Muscle of leg (tissue), 11 donors: Measurements from ENCODE around the gene SPATA21. TPM values are rescaled to one million over a fixed set of nuclear protein-coding genes. Genes with fewer than 3 reads are reported as not detected.

ENCODE experiments used
- DNase-seq: peaks from one replicate; pipeline ENCODE4 v3.0.0; 2013
- H3K27ac ChIP-seq: one replicate; pipeline ENCODE4 v1.5.1; 2013; ENCODE audit warnings: mild to moderate bottlenecking, low read length, control low read depth
- H3K27me3 ChIP-seq: one replicate; pipeline ENCODE4 v1.6.1; 2013; ENCODE audit warnings: low read length; ENCODE audit not compliant: control insufficient read depth, insufficient read depth
- H3K36me3 ChIP-seq: one replicate; pipeline ENCODE4 v1.6.1; 2013; ENCODE audit warnings: low read length; ENCODE audit not compliant: control insufficient read depth, insufficient read depth
- H3K4me1 ChIP-seq: one replicate; pipeline ENCODE4 v1.6.1; 2013; ENCODE audit warnings: low read length; ENCODE audit not compliant: control insufficient read depth, insufficient read depth
- H3K4me3 ChIP-seq: one replicate; pipeline ENCODE4 v1.5.1; 2013; ENCODE audit warnings: low read length, control low read depth
- H3K9me3 ChIP-seq: replicated peaks from 2 replicates; pipeline ENCODE4 v1.6.1; 2013; ENCODE audit warnings: low read depth, low read length; ENCODE audit not compliant: control insufficient read depth
- WGBS: methylation state at CpG from one replicate; pipeline ENCODE4 v1.1.5; 2013; ENCODE audit warnings: missing lambda C conversion rate; ENCODE audit not compliant: insufficient coverage; 5-methylcytosine and 5-hydroxymethylcytosine counted together
- polyA plus RNA-seq, 8 donors: library from polyadenylated mRNA; unstranded; fragments of 120-200 nt; gene quantifications; one replicate each; pipeline versions ENCODE4 v1.2.1 to v1.2.3, GENCODE V29; 2013; ENCODE audit warnings: inconsistent platforms in 1 of 8, low replicate concordance in 1 of 8; ENCODE audit not compliant: insufficient read length in 8 of 8, insufficient read depth in 1 of 8
- total RNA-seq: library from RNA; stranded (reverse); fragments of 120-200 nt; gene quantifications from one replicate; pipeline ENCODE4 v1.2.4, GENCODE V29; 2013

SPATA21 gene
- total and polyA plus RNA-seq, 9 donors, result 0.04 to 0.24 (median 0.13) TPM; not detected in 2

GRCh38 chr1:16385659-16386453 lies 51.4 kb downstream of the SPATA21 start:
- Histone ChIP-seq H3K36me3 (no peaks in the 10 kb centered on the region), H3K27me3 (no peaks in the 10 kb centered on the region), H3K4me3 (no peak overlapping the region), H3K27ac (peak overlapping the region; percentile 69), H3K4me1 (peaks cover 40% of the 10 kb centered on the region), H3K9me3 (no peaks in the 10 kb centered on the region)
- 81% methylated on average over 5 of the region's 9 CpGs for WGBS
- no peak for DNase-seq

GRCh38 chr1:16383888-16384287 lies 53.3 kb downstream of the SPATA21 start:
- Histone ChIP-seq H3K36me3 (no peaks in the 10 kb centered on the region), H3K27ac (no peak overlapping the region), H3K9me3 (no peaks in the 10 kb centered on the region), H3K4me3 (no peak overlapping the region), H3K27me3 (no peaks in the 10 kb centered on the region), H3K4me1 (peaks cover 38% of the 10 kb centered on the region)
- DNase-seq, result no peak
- WGBS, result no CpG with 5 or more reads among the region's 5 CpGs

- 83% methylated on average over 1 of the region's 4 CpGs for WGBS
These were observed 56.4 kb downstream of the SPATA21 start for GRCh38 chr1:16380868-16381267.

GRCh38 chr1:16378443-16378842 lies 58.8 kb downstream of the SPATA21 start:
- Histone ChIP-seq H3K9me3 (no peaks in the 10 kb centered on the region), H3K36me3 (peaks cover 7% of the 10 kb centered on the region), H3K27ac (no peak overlapping the region), H3K4me3 (no peak overlapping the region), H3K27me3 (no peaks in the 10 kb centered on the region), H3K4me1 (peaks cover 23% of the 10 kb centered on the region)
- DNase-seq, result no peak
- 66% methylated on average over 4 of the region's 7 CpGs for WGBS

More at GRCh38 chr1:16380868-16381267, 56.4 kb downstream of the SPATA21 start:
- Histone ChIP-seq H3K36me3 (peaks cover 2% of the 10 kb centered on the region), H3K4me3 (no peak overlapping the region), H3K4me1 (peaks cover 28% of the 10 kb centered on the region), H3K9me3 (no peaks in the 10 kb centered on the region), H3K27ac (no peak overlapping the region), H3K27me3 (no peaks in the 10 kb centered on the region)
- no peak for DNase-seq

GRCh38 chr1:16376971-16377370 lies 60.3 kb downstream of the SPATA21 start:
- Histone ChIP-seq H3K4me3 (no peak overlapping the region), H3K4me1 (peaks cover 28% of the 10 kb centered on the region), H3K27ac (no peak overlapping the region), H3K36me3 (peaks cover 13% of the 10 kb centered on the region), H3K27me3 (no peaks in the 10 kb centered on the region), H3K9me3 (no peaks in the 10 kb centered on the region)
- WGBS, result 86% methylated on average over 1 of the region's 4 CpGs
- no peak for DNase-seq

GRCh38 chr1:16375521-16376340 lies 61.5 kb downstream of the SPATA21 start:
- Histone ChIP-seq H3K36me3 (peaks cover 16% of the 10 kb centered on the region), H3K27ac (peak overlapping the region; percentile 62), H3K27me3 (no peaks in the 10 kb centered on the region), H3K4me3 (no peak overlapping the region), H3K4me1 (peaks cover 30% of the 10 kb centered on the region), H3K9me3 (no peaks in the 10 kb centered on the region)
- DNase-seq, result no peak
- WGBS, result 78% methylated on average over 11 of the region's 15 CpGs

- 80% methylated on average over 1 of the region's 3 CpGs for WGBS
- no peaks in the 10 kb centered on the region for H3K27me3 ChIP-seq
- no peak overlapping the region for H3K27ac ChIP-seq
- no peak overlapping the region for H3K4me3 ChIP-seq
- H3K9me3 ChIP-seq, result no peaks in the 10 kb centered on the region
- DNase-seq, result no peak
- H3K4me1 ChIP-seq, result peaks cover 33% of the 10 kb centered on the region
- H3K36me3 ChIP-seq, result peaks cover 16% of the 10 kb centered on the region
These were observed 63.0 kb downstream of the SPATA21 start for GRCh38 chr1:16374266-16374665.

GRCh38 chr1:16372535-16373285 lies 64.5 kb downstream of the SPATA21 start:
- Histone ChIP-seq H3K27ac (no peak overlapping the region), H3K27me3 (no peaks in the 10 kb centered on the region), H3K9me3 (no peaks in the 10 kb centered on the region), H3K4me1 (peaks cover 39% of the 10 kb centered on the region), H3K36me3 (peaks cover 16% of the 10 kb centered on the region), H3K4me3 (no peak overlapping the region)
- DNase-seq, result peak; percentile 62
- WGBS, result 61% methylated on average over 3 of the region's 3 CpGs

GRCh38 chr1:16371725-16372124 lies 65.5 kb downstream of the SPATA21 start:
- peaks cover 33% of the 10 kb centered on the region for H3K4me1 ChIP-seq
- H3K27ac ChIP-seq, result no peak overlapping the region
- H3K9me3 ChIP-seq, result no peaks in the 10 kb centered on the region
- no peak for DNase-seq
- 89% methylated on average over 4 of the region's 5 CpGs for WGBS
- H3K4me3 ChIP-seq, result no peak overlapping the region
- H3K36me3 ChIP-seq, result peaks cover 16% of the 10 kb centered on the region
- H3K27me3 ChIP-seq, result no peaks in the 10 kb centered on the region

GRCh38 chr1:16369821-16370220 lies 67.4 kb downstream of the SPATA21 start:
- no peaks in the 10 kb centered on the region for H3K9me3 ChIP-seq
- no peak overlapping the region for H3K4me3 ChIP-seq
- peaks cover 13% of the 10 kb centered on the region for H3K36me3 ChIP-seq
- no peaks in the 10 kb centered on the region for H3K27me3 ChIP-seq
- 80% methylated on average over 2 of the region's 4 CpGs for WGBS
- H3K27ac ChIP-seq, result no peak overlapping the region
- peaks cover 22% of the 10 kb centered on the region for H3K4me1 ChIP-seq
- DNase-seq, result no peak
